Lower leg skin (tissue), 4 donors: ENCODE results near the gene PDZD7. TPM values are rescaled to one million over a fixed set of nuclear protein-coding genes. Genes with fewer than 3 reads are reported as not detected.

Experiments used
- DNase-seq, 2 donors: peaks; one replicate each; pipeline ENCODE4 v3.0.0-alpha.2; 2019; ENCODE audit warnings: low spot score in 2 of 2
- H3K4me3 ChIP-seq: fragments of 200-600 bp; sonication (generic); 2 replicates; pipeline ENCODE4 v1.5.1; 2017; ENCODE audit warnings: mild to moderate bottlenecking, low read depth; ENCODE audit not compliant: poor library complexity, severe bottlenecking
- POLR2A ChIP-seq, 2 donors: fragments of 450-650 bp; IDR thresholded peaks; one replicate each; pipeline ENCODE4 v1.6.1; 2016 to 2017; ENCODE audit warnings: antibody characterized with exemption in 2 of 2, mild to moderate bottlenecking in 1 of 2, moderate library complexity in 1 of 2
- WGBS, 2 donors: methylation state at CpG; one replicate each; pipeline ENCODE4 v1.1.5; 2018; 5-methylcytosine and 5-hydroxymethylcytosine counted together
- intact Hi-C: fragments of 100-400 bp; cut with DNase I; formaldehyde crosslinking; loops from one replicate; pipeline ENCODE4 v1.15.0; 2023; ENCODE audit warnings: low total_unique reads
- total RNA-seq, 4 donors: library from RNA; depleted of rRNA; stranded (reverse); fragments of >200 nt; gene quantifications; one replicate each; pipeline ENCODE4 v1.1.0, GENCODE V29; 2016
- TF ChIP-seq, protein P1 (sequence below), 3 donors: fragments of 450-650 bp; IDR thresholded peaks; one replicate each; pipeline ENCODE4 v1.5.1; 2016; ENCODE audit warnings: antibody characterized with exemption in 3 of 3, mild to moderate bottlenecking in 3 of 3, moderate library complexity in 2 of 3

The PDZD7 gene
- total RNA-seq, 4 donors from 2014 or later: 1.5 to 9.0 (median 3.5) TPM

- intact Hi-C loops: no loop called here
- TF ChIP-seq, protein P1, sequence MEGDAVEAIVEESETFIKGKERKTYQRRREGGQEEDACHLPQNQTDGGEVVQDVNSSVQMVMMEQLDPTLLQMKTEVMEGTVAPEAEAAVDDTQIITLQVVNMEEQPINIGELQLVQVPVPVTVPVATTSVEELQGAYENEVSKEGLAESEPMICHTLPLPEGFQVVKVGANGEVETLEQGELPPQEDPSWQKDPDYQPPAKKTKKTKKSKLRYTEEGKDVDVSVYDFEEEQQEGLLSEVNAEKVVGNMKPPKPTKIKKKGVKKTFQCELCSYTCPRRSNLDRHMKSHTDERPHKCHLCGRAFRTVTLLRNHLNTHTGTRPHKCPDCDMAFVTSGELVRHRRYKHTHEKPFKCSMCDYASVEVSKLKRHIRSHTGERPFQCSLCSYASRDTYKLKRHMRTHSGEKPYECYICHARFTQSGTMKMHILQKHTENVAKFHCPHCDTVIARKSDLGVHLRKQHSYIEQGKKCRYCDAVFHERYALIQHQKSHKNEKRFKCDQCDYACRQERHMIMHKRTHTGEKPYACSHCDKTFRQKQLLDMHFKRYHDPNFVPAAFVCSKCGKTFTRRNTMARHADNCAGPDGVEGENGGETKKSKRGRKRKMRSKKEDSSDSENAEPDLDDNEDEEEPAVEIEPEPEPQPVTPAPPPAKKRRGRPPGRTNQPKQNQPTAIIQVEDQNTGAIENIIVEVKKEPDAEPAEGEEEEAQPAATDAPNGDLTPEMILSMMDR (IDR thresholded peaks at IDR 0.05): no peak
- no peak for TF ChIP-seq POLR2A (IDR thresholded peaks at IDR 0.05)
- DNase-seq: peak in 1 of 2 donors; percentile 75
- no peak overlapping the region for H3K4me3 ChIP-seq
- 77 to 85% methylated on average over 2 of the region's 2 CpGs for WGBS, 2 donors
Measured at GRCh38 chr10:100984672-100985177, 46.2 kb downstream of the PDZD7 start.

DNA sequence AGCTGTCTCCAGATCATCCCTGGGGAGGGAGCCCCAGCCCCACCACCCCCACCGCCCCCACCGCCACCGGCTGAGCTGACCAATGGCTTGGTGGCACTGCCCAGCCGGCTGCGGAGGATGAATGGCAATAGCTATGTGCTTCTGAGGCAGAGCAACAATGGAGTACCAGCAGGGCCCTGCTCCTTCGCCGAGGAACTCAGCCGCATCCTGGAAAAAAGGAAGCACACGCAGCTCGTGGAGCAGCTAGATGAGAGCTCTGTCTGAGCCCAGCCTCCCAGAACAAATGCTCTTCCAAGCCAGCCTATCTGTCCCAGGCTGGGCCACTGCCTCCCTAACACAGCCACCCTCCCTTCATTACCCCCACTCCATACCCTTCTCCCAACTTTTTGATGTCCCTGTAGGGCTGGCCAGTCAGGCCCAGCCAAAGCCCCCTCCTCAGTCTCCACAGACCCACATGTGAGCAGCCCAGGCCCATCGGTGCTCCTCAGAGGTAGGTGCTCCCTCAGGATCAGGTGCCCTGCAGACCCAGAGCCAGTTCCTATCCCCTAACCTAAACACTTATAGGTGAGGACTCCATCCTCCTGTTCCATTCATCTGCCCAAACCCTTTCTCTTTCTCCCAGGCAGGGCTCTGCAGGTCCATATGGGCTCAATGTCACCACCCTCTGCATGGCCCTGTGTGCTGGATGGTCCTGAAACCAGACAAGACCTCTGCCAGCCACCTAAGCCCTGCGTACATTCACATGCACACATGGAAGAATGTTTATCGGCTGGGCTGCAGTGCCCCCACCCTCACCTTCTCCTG lies 46.9 kb downstream of the PDZD7 start:
- DNase-seq: peak in 1 of 2 donors; percentile 54
- H3K4me3 ChIP-seq: no peak overlapping the region
- TF ChIP-seq POLR2A (IDR thresholded peaks at IDR 0.05): no peak
- TF ChIP-seq, protein P1 (IDR thresholded peaks at IDR 0.05): no peak
- intact Hi-C loops: no loop called here
- 88 to 89% methylated on average over 11 to 13 of the region's 13 CpGs for WGBS, 2 donors

- 84 to 87% methylated on average over 20 to 24 of the region's 24 CpGs for WGBS, 2 donors
- TF ChIP-seq, protein P1 (IDR thresholded peaks at IDR 0.05): no peak
- TF ChIP-seq POLR2A (IDR thresholded peaks at IDR 0.05): no peak
- no peak overlapping the region for H3K4me3 ChIP-seq
- peak in 1 of 2 donors; percentile 77 for DNase-seq
- intact Hi-C loops: no loop called here
Measured at GRCh38 chr10:100982916-100983830, 47.8 kb downstream of the PDZD7 start.

- TF ChIP-seq POLR2A (IDR thresholded peaks at IDR 0.05): no peak
- TF ChIP-seq, protein P1 (IDR thresholded peaks at IDR 0.05): no peak
- intact Hi-C loops: no loop called here
- DNase-seq: peak in 1 of 2 donors; percentile 2
- no peak overlapping the region for H3K4me3 ChIP-seq
- 83 to 86% methylated on average over 5 of the region's 5 CpGs for WGBS, 2 donors
Measured at GRCh38 chr10:100981178-100981772, 49.7 kb downstream of the PDZD7 start.

GRCh38 chr10:100980711-100981110 lies 50.2 kb downstream of the PDZD7 start:
- H3K4me3 ChIP-seq: no peak overlapping the region
- TF ChIP-seq, protein P1 (IDR thresholded peaks at IDR 0.05): no peak
- TF ChIP-seq POLR2A (IDR thresholded peaks at IDR 0.05): no peak
- intact Hi-C loops: no loop called here
- DNase-seq: peak in 1 of 2 donors; percentile 77
- 93 to 94% methylated on average over 7 of the region's 7 CpGs for WGBS, 2 donors
